HepG2 (cell line): Measurements from ENCODE around the gene ZC3H14.

Experiments used
- CEBPB ChIP-seq: IDR thresholded peaks from 2 replicates; pipeline ENCODE4 v1.6.1; 2011; ENCODE audit warnings: low read depth, low read length, improper control_type of control experiment, borderline replicate concordance
- POLR2AphosphoS5 ChIP-seq: IDR thresholded peaks from 2 replicates; pipeline ENCODE4 v1.6.1; 2012; ENCODE audit warnings: low read depth, low read length
- RORA ChIP-seq: sonication (generic); formaldehyde crosslinking; IDR thresholded peaks from 2 replicates; pipeline ENCODE4 v1.5.0; 2020; ENCODE audit warnings: mild to moderate bottlenecking, missing genetic modification reagents, moderate library complexity
- SETDB1 ChIP-seq: sonication (generic); formaldehyde crosslinking; IDR thresholded peaks from 2 replicates; pipeline ENCODE4 v1.5.1; 2020; ENCODE audit warnings: missing genetic modification reagents, mild to moderate bottlenecking, borderline replicate concordance
- SUZ12 ChIP-seq: fragments of 150-350 bp; IDR thresholded peaks from 2 replicates; pipeline ENCODE4 v1.6.1; 2014; ENCODE audit warnings: low read depth, low read length
- ZBTB21 ChIP-seq: sonication (generic); formaldehyde crosslinking; IDR thresholded peaks from 2 replicates; pipeline ENCODE4 v1.4.0; 2020; ENCODE audit warnings: missing genetic modification reagents
- ZFP1 ChIP-seq: IDR thresholded peaks from 2 replicates; pipeline ENCODE4 v1.6.1; 2016
- ZFP41 ChIP-seq: sonication (generic); formaldehyde crosslinking; IDR thresholded peaks from 2 replicates; pipeline ENCODE4 v1.4.0; 2020; ENCODE audit warnings: mild to moderate bottlenecking, missing genetic modification reagents, borderline replicate concordance
- TF ChIP-seq, protein P1 (sequence below): sonication (generic); formaldehyde crosslinking; IDR thresholded peaks from 2 replicates; pipeline ENCODE4 v1.5.0; 2020; ENCODE audit warnings: mild to moderate bottlenecking, missing genetic modification reagents, moderate library complexity
- TF ChIP-seq, protein P2 (sequence below): sonication (generic); formaldehyde crosslinking; IDR thresholded peaks from 2 replicates; pipeline ENCODE4 v1.9.0; 2021; ENCODE audit warnings: missing genetic modification reagents, borderline replicate concordance
- TF ChIP-seq, protein P3 (sequence below): sonication (generic); formaldehyde crosslinking; conservative IDR thresholded peaks from 2 replicates; pipeline ENCODE4 v1.4.0; 2020; ENCODE audit warnings: missing genetic modification reagents
- TF ChIP-seq, protein P4 (sequence below), 2 experiments: IDR thresholded peaks; 2 replicates each; pipeline ENCODE4 v1.6.1; 2011 to 2012; ENCODE audit warnings: low read length in 2 of 2, borderline replicate concordance in 1 of 2, low read depth in 1 of 2, mild to moderate bottlenecking in 1 of 2, moderate library complexity in 1 of 2

DNA sequence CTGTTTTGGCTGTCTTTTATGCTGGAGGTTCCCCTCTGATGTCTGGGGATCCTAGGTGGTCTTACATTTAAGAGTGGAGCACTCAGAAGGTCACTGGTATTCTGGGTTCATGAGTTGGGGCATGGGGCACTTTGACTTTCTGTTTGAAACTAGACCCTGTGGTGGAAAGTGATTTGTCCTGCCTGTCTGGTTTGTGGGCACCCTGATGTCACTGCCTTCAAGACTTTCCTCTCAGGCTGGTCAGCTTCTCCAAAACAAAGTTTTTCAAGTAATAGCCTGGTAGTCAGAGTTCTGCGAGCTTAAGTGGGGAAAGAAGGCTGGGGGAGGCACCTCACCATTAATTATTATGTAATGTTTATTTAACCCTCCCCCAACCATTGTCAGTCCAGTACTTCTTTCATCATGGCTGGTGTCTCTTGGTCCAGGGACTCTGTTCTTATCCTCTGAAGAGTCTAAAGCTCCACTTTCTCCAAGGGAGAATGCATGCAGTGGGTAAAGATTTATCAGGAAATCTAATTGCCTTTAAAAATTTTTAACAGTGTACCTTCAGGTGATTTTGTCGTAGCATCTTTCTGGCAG is 35.3 kb downstream of the ZC3H14 start:
- TF ChIP-seq CEBPB (no peak), RORA (no peak), POLR2AphosphoS5 (no peak), SETDB1 (CRISPR knock-in tag) (no peak), ZFP41 (CRISPR knock-in tag) (no peak), ZFP1 (CRISPR knock-in tag) (no peak), SUZ12 (no peak), ZBTB21 (CRISPR knock-in tag) (no peak)
- TF ChIP-seq, protein P1, sequence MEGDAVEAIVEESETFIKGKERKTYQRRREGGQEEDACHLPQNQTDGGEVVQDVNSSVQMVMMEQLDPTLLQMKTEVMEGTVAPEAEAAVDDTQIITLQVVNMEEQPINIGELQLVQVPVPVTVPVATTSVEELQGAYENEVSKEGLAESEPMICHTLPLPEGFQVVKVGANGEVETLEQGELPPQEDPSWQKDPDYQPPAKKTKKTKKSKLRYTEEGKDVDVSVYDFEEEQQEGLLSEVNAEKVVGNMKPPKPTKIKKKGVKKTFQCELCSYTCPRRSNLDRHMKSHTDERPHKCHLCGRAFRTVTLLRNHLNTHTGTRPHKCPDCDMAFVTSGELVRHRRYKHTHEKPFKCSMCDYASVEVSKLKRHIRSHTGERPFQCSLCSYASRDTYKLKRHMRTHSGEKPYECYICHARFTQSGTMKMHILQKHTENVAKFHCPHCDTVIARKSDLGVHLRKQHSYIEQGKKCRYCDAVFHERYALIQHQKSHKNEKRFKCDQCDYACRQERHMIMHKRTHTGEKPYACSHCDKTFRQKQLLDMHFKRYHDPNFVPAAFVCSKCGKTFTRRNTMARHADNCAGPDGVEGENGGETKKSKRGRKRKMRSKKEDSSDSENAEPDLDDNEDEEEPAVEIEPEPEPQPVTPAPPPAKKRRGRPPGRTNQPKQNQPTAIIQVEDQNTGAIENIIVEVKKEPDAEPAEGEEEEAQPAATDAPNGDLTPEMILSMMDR (CRISPR knock-in tag): no peak
- TF ChIP-seq, protein P2, sequence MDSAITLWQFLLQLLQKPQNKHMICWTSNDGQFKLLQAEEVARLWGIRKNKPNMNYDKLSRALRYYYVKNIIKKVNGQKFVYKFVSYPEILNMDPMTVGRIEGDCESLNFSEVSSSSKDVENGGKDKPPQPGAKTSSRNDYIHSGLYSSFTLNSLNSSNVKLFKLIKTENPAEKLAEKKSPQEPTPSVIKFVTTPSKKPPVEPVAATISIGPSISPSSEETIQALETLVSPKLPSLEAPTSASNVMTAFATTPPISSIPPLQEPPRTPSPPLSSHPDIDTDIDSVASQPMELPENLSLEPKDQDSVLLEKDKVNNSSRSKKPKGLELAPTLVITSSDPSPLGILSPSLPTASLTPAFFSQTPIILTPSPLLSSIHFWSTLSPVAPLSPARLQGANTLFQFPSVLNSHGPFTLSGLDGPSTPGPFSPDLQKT (CRISPR knock-in tag): no peak
- TF ChIP-seq, protein P3, sequence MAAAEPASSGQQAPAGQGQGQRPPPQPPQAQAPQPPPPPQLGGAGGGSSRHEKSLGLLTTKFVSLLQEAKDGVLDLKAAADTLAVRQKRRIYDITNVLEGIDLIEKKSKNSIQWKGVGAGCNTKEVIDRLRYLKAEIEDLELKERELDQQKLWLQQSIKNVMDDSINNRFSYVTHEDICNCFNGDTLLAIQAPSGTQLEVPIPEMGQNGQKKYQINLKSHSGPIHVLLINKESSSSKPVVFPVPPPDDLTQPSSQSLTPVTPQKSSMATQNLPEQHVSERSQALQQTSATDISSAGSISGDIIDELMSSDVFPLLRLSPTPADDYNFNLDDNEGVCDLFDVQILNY (CRISPR knock-in tag): no peak
- TF ChIP-seq, protein P4, sequence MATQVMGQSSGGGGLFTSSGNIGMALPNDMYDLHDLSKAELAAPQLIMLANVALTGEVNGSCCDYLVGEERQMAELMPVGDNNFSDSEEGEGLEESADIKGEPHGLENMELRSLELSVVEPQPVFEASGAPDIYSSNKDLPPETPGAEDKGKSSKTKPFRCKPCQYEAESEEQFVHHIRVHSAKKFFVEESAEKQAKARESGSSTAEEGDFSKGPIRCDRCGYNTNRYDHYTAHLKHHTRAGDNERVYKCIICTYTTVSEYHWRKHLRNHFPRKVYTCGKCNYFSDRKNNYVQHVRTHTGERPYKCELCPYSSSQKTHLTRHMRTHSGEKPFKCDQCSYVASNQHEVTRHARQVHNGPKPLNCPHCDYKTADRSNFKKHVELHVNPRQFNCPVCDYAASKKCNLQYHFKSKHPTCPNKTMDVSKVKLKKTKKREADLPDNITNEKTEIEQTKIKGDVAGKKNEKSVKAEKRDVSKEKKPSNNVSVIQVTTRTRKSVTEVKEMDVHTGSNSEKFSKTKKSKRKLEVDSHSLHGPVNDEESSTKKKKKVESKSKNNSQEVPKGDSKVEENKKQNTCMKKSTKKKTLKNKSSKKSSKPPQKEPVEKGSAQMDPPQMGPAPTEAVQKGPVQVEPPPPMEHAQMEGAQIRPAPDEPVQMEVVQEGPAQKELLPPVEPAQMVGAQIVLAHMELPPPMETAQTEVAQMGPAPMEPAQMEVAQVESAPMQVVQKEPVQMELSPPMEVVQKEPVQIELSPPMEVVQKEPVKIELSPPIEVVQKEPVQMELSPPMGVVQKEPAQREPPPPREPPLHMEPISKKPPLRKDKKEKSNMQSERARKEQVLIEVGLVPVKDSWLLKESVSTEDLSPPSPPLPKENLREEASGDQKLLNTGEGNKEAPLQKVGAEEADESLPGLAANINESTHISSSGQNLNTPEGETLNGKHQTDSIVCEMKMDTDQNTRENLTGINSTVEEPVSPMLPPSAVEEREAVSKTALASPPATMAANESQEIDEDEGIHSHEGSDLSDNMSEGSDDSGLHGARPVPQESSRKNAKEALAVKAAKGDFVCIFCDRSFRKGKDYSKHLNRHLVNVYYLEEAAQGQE (IDR thresholded peaks at IDR 0.05; ENCODE audit: borderline replicate concordance in 1 of 2, low read depth in 1 of 2, low read length in 2 of 2): no peak
